ENCODE data around the gene SNORC.
A peak's percentile ranks its signal among the peaks of the same experiment; 100 is the strongest.

SNORC gene

GRCh38 chr2:232873909-232874641, 4.0 kb downstream of the SNORC start:
- TF ChIP-seq CTCF (IDR thresholded peaks at IDR 0.05; ENCODE audit: extremely low read depth, missing control alignments): no peak
- DNase-seq (ENCODE audit: low spot score): no peak

GRCh38 chr2:232874677-232875223, 4.7 kb downstream of the SNORC start:
- no peak for TF ChIP-seq CTCF (IDR thresholded peaks at IDR 0.05; ENCODE audit: extremely low read depth, missing control alignments)
- DNase-seq (ENCODE audit: low spot score): no peak

GRCh38 chr2:232875256-232876121, 5.4 kb downstream of the SNORC start:
- DNase-seq (ENCODE audit: low spot score): peak; percentile 63

GRCh38 chr2:232876161-232876977, 6.3 kb downstream of the SNORC start:
- TF ChIP-seq CTCF (IDR thresholded peaks at IDR 0.05; ENCODE audit: extremely low read depth, missing control alignments): peak; percentile 15
- peak; percentile 72 for DNase-seq (ENCODE audit: low spot score)

More at GRCh38 chr2:232875256-232876121, 5.4 kb downstream of the SNORC start:
- no peak for TF ChIP-seq CTCF (IDR thresholded peaks at IDR 0.05; ENCODE audit: extremely low read depth, missing control alignments)

GRCh38 chr2:232876978-232877441, 6.9 kb downstream of the SNORC start:
- DNase-seq (ENCODE audit: low spot score): no peak
- no peak for TF ChIP-seq CTCF (IDR thresholded peaks at IDR 0.05; ENCODE audit: extremely low read depth, missing control alignments)

- no peak for DNase-seq (ENCODE audit: low spot score)
- TF ChIP-seq CTCF (IDR thresholded peaks at IDR 0.05; ENCODE audit: extremely low read depth, missing control alignments): no peak
Measured at GRCh38 chr2:232877940-232878511, 8.0 kb downstream of the SNORC start.
